ENCODE measurements around the gene ANKRD33. TPM values are rescaled to one million over a fixed set of nuclear protein-coding genes. Genes with fewer than 3 reads are reported as not detected.

ANKRD33 gene
- total RNA-seq, 1 experiment from 2014 or later, result 0.81 TPM

GRCh38 chr12:51922146-51922545 is 34.2 kb downstream of the ANKRD33 start:
- Histone ChIP-seq H3K23ac (ENCODE audit: insufficient read length, low read depth, low read length) (no peak overlapping the region), H3K4me2 (ENCODE audit: insufficient read depth, insufficient read length, low read length) (no peak overlapping the region), H2BK20ac (ENCODE audit: low read depth, low read length, poor library complexity, severe bottlenecking) (no peak overlapping the region), H3K56ac (ENCODE audit: insufficient read length, low read depth, low read length) (no peak overlapping the region), H3K9me3 (ENCODE audit: control insufficient read depth, low read depth, low read length) (no peaks in the 10 kb centered on the region), H3K79me1 (ENCODE audit: insufficient read depth, low read depth, low read length, poor library complexity, severe bottlenecking) (no peaks in the 10 kb centered on the region), H2AK5ac (ENCODE audit: insufficient read length, low read length) (no peak overlapping the region), H4K8ac (replicated peaks; ENCODE audit: insufficient read length, low read depth, low read length) (no peak overlapping the region), H2BK5ac (ENCODE audit: insufficient read length, low read length) (no peak overlapping the region), H3K9ac (ENCODE audit: extremely low read depth, insufficient read length, low read length) (no peak overlapping the region), H3K23me2 (ENCODE audit: insufficient read length, low read depth, low read length, poor library complexity, severe bottlenecking) (no peaks in the 10 kb centered on the region), H2BK120ac (ENCODE audit: low read depth, low read length, poor library complexity, severe bottlenecking) (no peak overlapping the region), H4K20me1 (ENCODE audit: control insufficient read depth, insufficient read depth, insufficient read length) (no peaks in the 10 kb centered on the region), H3K27me3 (ENCODE audit: insufficient read depth, low read length) (no peaks in the 10 kb centered on the region), H2BK12ac (ENCODE audit: insufficient read length, low read depth, low read length) (no peak overlapping the region), H4K5ac (ENCODE audit: insufficient read length, low read depth, low read length) (no peak overlapping the region), H3K27ac (ENCODE audit: insufficient read length, low read depth, low read length) (no peak overlapping the region), H2AFZ (ENCODE audit: low read length) (no peak overlapping the region), H3K79me2 (ENCODE audit: insufficient read depth, low read length) (no peaks in the 10 kb centered on the region), H3K4ac (ENCODE audit: low read depth, low read length) (no peak overlapping the region), H3T11ph (ENCODE audit: low read length) (no peak overlapping the region), H2BK15ac (ENCODE audit: low read depth, low read length) (no peak overlapping the region), H4K91ac (ENCODE audit: insufficient read length, low read depth, low read length) (no peak overlapping the region), H3K18ac (ENCODE audit: insufficient read length, low read depth, low read length) (no peak overlapping the region), H3K4me1 (ENCODE audit: insufficient read depth, low read length) (no peaks in the 10 kb centered on the region; the same call in 1 of the 2 replicates), H3K14ac (ENCODE audit: insufficient read depth, low read length) (no peak overlapping the region)
- peaks cover 33% of the 10 kb centered on the region for H3K27me3 Mint-ChIP-seq (ENCODE audit: low read depth)
- no peak for TF ChIP-seq CTCF (conservative IDR thresholded peaks at IDR 0.05)
- H3K27ac Mint-ChIP-seq, result no peak overlapping the region
- H3K4me3 Mint-ChIP-seq, result no peak overlapping the region
- peaks cover 19 to 35% of the 10 kb centered on the region in 2 experiments for H3K4me1 Mint-ChIP-seq
- H3K9me3 Mint-ChIP-seq, result no peaks in the 10 kb centered on the region
- no peaks in the 10 kb centered on the region for H3K36me3 Mint-ChIP-seq (ENCODE audit: insufficient read depth in 1 of 3, low read depth in 3 of 3)
- whole genome bisulfite sequencing (ENCODE audit: extremely low coverage, insufficient read length, low lambda C conversion rate), result no CpG with 5 or more reads among the region's 2 CpGs
- DNase-seq, result no peak

Data from H9 (cell line).